Neural cell (in vitro differentiated cells): ENCODE measurements around the gene DGKB. TPM values are rescaled to one million over a fixed set of nuclear protein-coding genes. Genes with fewer than 3 reads are reported as not detected.

Experiments used
- H2AFZ ChIP-seq: fragments of 200-600, 300-800 bp; sonication (generic), shearing (Covaris generic); 2 replicates; pipeline ENCODE4 v1.6.0; 2014; ENCODE audit warnings: low read depth, mild to moderate bottlenecking, antibody characterized with exemption, low read length, moderate library complexity
- H3F3A ChIP-seq: fragments of 200-600 bp; shearing (Covaris generic); 2 replicates; pipeline ENCODE4 v1.6.1; 2016; ENCODE audit warnings: mild to moderate bottlenecking, moderate library complexity, mixed read lengths, antibody characterized with exemption, low read length; ENCODE audit not compliant: insufficient read depth, poor library complexity, severe bottlenecking
- H3K27ac ChIP-seq: fragments of 200-600, 300-800 bp; sonication (generic), shearing (Covaris generic); 2 replicates; pipeline ENCODE4 v1.5.1; 2014; ENCODE audit warnings: mild to moderate bottlenecking, low read length, moderate library complexity
- H3K27me3 ChIP-seq: fragments of 300-800, 200-600 bp; sonication (generic), shearing (Covaris generic); 2 replicates; pipeline ENCODE4 v1.6.0; 2014; ENCODE audit warnings: mild to moderate bottlenecking, low read depth, low read length, moderate library complexity; ENCODE audit not compliant: insufficient read depth
- H3K36me3 ChIP-seq: fragments of 300-800, 200-600 bp; sonication (generic), shearing (Covaris generic); 2 replicates; pipeline ENCODE4 v1.5.1; 2014; ENCODE audit warnings: mild to moderate bottlenecking, antibody characterized with exemption, low read length, moderate library complexity; ENCODE audit not compliant: insufficient read depth
- H3K4me2 ChIP-seq: fragments of 300-800, 200-600 bp; sonication (generic), shearing (Covaris generic); 2 replicates; pipeline ENCODE4 v1.6.0; 2014; ENCODE audit warnings: mild to moderate bottlenecking, low read length
- H3K4me3 ChIP-seq: fragments of 300-800, 200-600 bp; sonication (generic), shearing (Covaris generic); 2 replicates; pipeline ENCODE4 v1.5.1; 2014; ENCODE audit warnings: mild to moderate bottlenecking, low read length, moderate library complexity
- H3K79me2 ChIP-seq: fragments of 200-600 bp; shearing (Covaris generic); replicated peaks from 2 replicates; pipeline ENCODE4 v1.6.0; 2014; ENCODE audit warnings: mild to moderate bottlenecking, low read length, moderate library complexity; ENCODE audit not compliant: insufficient read depth
- H3K9ac ChIP-seq: fragments of 300-800, 200-600 bp; sonication (generic), shearing (Covaris generic); 2 replicates; pipeline ENCODE4 v1.6.1; 2016; ENCODE audit warnings: mild to moderate bottlenecking, low read length, mixed read lengths
- H3K9me2 ChIP-seq: fragments of 200-600 bp; shearing (Covaris generic); 2 replicates; pipeline ENCODE4 v1.6.1; 2016; ENCODE audit warnings: mild to moderate bottlenecking, low read length, mixed read lengths; ENCODE audit not compliant: insufficient read depth
- H3K9me3 ChIP-seq: fragments of 200-600, 300-800 bp; sonication (generic), shearing (Covaris generic); 2 replicates; pipeline ENCODE4 v1.6.1; 2016; ENCODE audit warnings: mild to moderate bottlenecking, mixed run types, low read length, moderate library complexity, mixed read lengths
- H4K20me1 ChIP-seq: fragments of 200-600 bp; shearing (Covaris generic); 2 replicates; pipeline ENCODE4 v1.6.1; 2016; ENCODE audit warnings: mild to moderate bottlenecking, mixed run types; ENCODE audit not compliant: insufficient read depth
- CTCF ChIP-seq: fragments of 450-650 bp; IDR thresholded peaks from 2 replicates; pipeline ENCODE4 v1.5.1; 2014; ENCODE audit warnings: antibody characterized with exemption, mild to moderate bottlenecking, moderate library complexity; ENCODE audit not compliant: poor library complexity, severe bottlenecking
- EP300 ChIP-seq: fragments of 450-650 bp; conservative IDR thresholded peaks from 2 replicates; pipeline ENCODE4 v1.6.1; 2014; ENCODE audit warnings: antibody characterized with exemption, mild to moderate bottlenecking, moderate library complexity; ENCODE audit not compliant: poor library complexity, severe bottlenecking
- EZH2 ChIP-seq: fragments of 200-600, 300-800 bp; shearing (Covaris generic), sonication (generic); IDR thresholded peaks from 2 replicates; pipeline ENCODE4 v1.6.1; 2014; ENCODE audit warnings: antibody characterized with exemption, low read length, borderline replicate concordance, mild to moderate bottlenecking; ENCODE audit not compliant: insufficient read depth, poor library complexity, severe bottlenecking
- MXI1 ChIP-seq: fragments of 450-650 bp; conservative IDR thresholded peaks from 2 replicates; pipeline ENCODE4 v1.6.1; 2014; ENCODE audit warnings: antibody characterized with exemption, mild to moderate bottlenecking; ENCODE audit not compliant: poor library complexity, severe bottlenecking
- POLR2AphosphoS5 ChIP-seq: IDR thresholded peaks from 2 replicates; pipeline ENCODE4 v1.6.1; 2012
- RAD21 ChIP-seq: fragments of 450-650 bp; conservative IDR thresholded peaks from 2 replicates; pipeline ENCODE4 v1.6.1; 2014; ENCODE audit warnings: antibody characterized with exemption, mild to moderate bottlenecking, moderate library complexity
- REST ChIP-seq: IDR thresholded peaks from 2 replicates; pipeline ENCODE4 v1.6.1; 2012; ENCODE audit warnings: borderline replicate concordance
- SMC3 ChIP-seq: fragments of 450-650 bp; conservative IDR thresholded peaks from 2 replicates; pipeline ENCODE4 v1.6.1; 2014; ENCODE audit warnings: antibody characterized with exemption, mild to moderate bottlenecking, moderate library complexity; ENCODE audit not compliant: poor library complexity
- TAF1 ChIP-seq: IDR thresholded peaks from 2 replicates; pipeline ENCODE4 v1.6.1; 2012; ENCODE audit warnings: low read depth
- polyA plus RNA-seq: library from polyadenylated mRNA; depleted of rRNA; stranded (reverse); fragments of >200 nt; gene quantifications from 2 replicates; pipeline ENCODE4 v1.2.3, GENCODE V29; 2014

DGKB gene
- polyA plus RNA-seq, 1 donor from 2014 or later: 0.20 TPM

GRCh38 chr7:14676896-14677295 lies 225.7 kb downstream of the DGKB start:
- Histone ChIP-seq H3K27ac (no peak overlapping the region), H3K4me3 (no peak overlapping the region), H3F3A (no peaks in the 10 kb centered on the region), H3K27me3 (no peaks in the 10 kb centered on the region), H2AFZ (no peak overlapping the region), H3K36me3 (no peaks in the 10 kb centered on the region), H3K9me3 (no peaks in the 10 kb centered on the region), H4K20me1 (no peaks in the 10 kb centered on the region), H3K9me2 (no peaks in the 10 kb centered on the region), H3K4me2 (no peak overlapping the region), H3K79me2 (no peaks in the 10 kb centered on the region), H3K9ac (no peak overlapping the region)
- TF ChIP-seq MXI1 (no peak), SMC3 (no peak), EP300 (no peak), EZH2 (no peak), CTCF (no peak), RAD21 (no peak), TAF1 (no peak), REST (no peak), POLR2AphosphoS5 (no peak)

- H2AFZ ChIP-seq: no peak overlapping the region
- no peaks in the 10 kb centered on the region for H3F3A ChIP-seq
- H3K27me3 ChIP-seq: no peaks in the 10 kb centered on the region
- no peaks in the 10 kb centered on the region for H4K20me1 ChIP-seq
- no peaks in the 10 kb centered on the region for H3K79me2 ChIP-seq
- no peak for TF ChIP-seq SMC3
- TF ChIP-seq EP300: no peak
- TF ChIP-seq TAF1: no peak
- no peak for TF ChIP-seq EZH2
- H3K27ac ChIP-seq: no peak overlapping the region
- H3K9ac ChIP-seq: no peak overlapping the region
- no peak overlapping the region for H3K4me3 ChIP-seq
- H3K9me3 ChIP-seq: no peaks in the 10 kb centered on the region
- no peaks in the 10 kb centered on the region for H3K9me2 ChIP-seq
- no peaks in the 10 kb centered on the region for H3K36me3 ChIP-seq
- no peak overlapping the region for H3K4me2 ChIP-seq
These were observed 229.3 kb downstream of the DGKB start for GRCh38 chr7:14673202-14673601.

- Histone ChIP-seq H3K36me3 (no peaks in the 10 kb centered on the region), H3K4me3 (no peak overlapping the region), H3F3A (no peaks in the 10 kb centered on the region), H3K27me3 (no peaks in the 10 kb centered on the region), H2AFZ (no peak overlapping the region), H3K4me2 (no peak overlapping the region), H3K9me2 (no peaks in the 10 kb centered on the region), H3K9me3 (no peaks in the 10 kb centered on the region), H3K9ac (no peak overlapping the region), H3K79me2 (no peaks in the 10 kb centered on the region), H3K27ac (no peak overlapping the region), H4K20me1 (no peaks in the 10 kb centered on the region)
- TF ChIP-seq CTCF: no peak
These were observed 235.6 kb downstream of the DGKB start for GRCh38 chr7:14666913-14667312.
